GM21526 (cell line): ENCODE results near the gene TMCO4.

Experiments used
- ATAC-seq: cut with Tn5 transposase; IDR thresholded peaks from one replicate; pipeline ENCODE4 v1.9.1; 2021; ENCODE audit warnings: moderate library complexity; ENCODE audit not compliant: unreplicated experiment, low FRiP score

Gene TMCO4

DNA sequence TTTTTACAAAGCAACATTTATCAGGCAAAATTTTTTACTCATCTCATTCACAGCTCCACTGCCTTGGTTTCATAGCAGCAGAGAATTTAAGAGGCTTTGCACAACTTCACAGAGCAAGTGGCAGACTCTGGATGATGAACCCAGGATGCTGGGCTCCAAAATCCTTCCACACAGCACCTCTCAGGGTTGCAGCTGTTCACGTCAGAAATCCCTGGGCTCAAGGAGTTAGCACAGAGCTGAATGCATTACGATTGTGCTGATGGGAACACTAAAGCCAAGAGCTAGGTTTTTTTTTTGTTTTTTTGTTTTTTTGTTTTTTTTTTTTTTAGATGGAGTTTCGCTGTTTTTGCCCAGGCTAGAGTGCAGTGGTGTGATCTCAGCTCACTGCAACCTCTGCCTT lies 137.4 kb downstream of the TMCO4 start:
- no peak for ATAC-seq

DNA sequence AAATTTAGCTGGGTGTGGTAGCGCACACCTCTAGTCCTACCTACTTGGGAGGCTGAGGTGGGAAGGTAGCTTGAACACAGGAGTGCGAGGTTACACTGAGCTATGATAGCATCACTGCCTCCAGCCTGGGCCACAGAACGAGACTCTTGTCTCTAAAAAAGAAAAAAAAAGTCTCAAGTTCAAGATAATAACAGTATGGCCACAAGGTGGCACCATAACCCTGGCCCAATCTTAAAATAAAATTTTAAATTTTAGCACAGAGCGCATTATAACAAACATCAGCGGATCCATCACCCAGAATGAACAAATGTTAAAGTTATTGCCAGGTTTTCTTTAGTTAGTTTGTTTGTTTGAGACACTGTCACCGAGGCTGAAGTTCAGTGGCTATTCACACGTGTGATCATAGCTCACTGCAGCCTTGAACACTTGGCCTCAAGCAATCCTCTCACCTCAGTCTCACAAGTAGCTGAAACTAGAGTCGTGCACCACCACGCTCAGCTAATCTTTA lies 137.9 kb downstream of the TMCO4 start:
- no peak for ATAC-seq

DNA sequence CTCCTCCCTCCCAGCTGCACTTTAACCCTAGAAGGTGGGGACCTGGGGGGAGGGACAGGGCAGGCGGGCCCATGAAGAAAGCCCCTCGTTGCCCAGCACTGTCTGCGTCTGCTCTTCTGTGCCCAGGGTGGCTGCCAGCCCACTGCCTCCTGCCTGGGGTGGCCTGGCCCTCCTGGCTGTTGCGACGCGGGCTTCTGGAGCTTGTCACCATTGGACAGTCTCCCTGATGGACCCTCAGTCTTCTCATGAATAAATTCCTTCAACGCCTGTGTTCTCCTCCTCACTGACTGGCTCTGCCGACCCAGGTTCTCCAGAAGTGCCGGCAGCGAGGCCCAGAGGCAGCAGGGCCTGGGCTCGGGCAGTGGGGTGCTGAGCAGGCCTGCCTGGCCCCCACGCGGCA lies 141.5 kb downstream of the TMCO4 start:
- ATAC-seq: no peak

DNA sequence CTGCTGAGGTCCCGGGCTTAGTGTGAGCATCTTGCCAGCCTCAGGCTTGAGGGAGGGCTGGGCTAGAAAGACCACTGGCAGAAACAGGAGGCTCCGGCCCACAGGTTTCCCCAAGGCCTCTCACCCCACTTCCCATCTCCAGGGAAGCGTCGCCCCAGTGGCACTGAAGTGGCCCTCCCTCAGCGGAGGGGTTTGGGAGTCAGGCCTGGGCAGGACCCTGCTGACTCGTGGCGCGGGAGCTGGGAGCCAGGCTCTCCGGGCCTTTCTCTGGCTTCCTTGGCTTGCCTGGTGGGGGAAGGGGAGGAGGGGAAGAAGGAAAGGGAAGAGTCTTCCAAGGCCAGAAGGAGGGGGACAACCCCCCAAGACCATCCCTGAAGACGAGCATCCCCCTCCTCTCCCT lies 142.2 kb downstream of the TMCO4 start:
- no peak for ATAC-seq

DNA sequence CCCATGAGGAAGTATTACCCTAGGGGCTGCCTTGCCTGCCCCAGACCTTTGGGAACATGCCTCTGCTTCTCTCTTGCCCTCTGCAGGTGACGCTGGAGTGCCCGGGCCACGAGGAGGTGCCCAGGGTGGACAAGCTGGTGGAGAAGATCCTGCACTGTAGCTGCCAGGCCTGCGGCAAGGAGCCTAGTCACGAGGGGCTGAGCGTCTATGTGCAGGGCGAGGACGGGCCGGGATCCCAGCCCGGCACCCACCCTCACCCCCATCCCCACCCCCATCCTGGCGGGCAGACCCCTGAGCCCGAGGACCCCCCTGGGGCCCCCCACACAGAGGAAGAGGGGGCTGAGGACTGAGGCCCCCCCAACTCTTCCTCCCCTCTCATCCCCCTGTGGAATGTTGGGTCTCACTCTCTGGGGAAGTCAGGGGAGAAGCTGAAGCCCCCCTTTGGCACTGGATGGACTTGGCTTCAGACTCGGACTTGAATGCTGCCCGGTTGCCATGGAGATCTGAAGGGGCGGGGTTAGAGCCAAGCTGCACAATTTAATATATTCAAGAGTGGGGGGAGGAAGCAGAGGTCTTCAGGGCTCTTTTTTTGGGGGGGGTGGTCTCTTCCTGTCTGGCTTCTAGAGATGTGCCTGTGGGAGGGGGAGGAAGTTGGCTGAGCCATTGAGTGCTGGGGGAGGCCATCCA lies 142.8 kb downstream of the TMCO4 start:
- ATAC-seq: no peak

DNA sequence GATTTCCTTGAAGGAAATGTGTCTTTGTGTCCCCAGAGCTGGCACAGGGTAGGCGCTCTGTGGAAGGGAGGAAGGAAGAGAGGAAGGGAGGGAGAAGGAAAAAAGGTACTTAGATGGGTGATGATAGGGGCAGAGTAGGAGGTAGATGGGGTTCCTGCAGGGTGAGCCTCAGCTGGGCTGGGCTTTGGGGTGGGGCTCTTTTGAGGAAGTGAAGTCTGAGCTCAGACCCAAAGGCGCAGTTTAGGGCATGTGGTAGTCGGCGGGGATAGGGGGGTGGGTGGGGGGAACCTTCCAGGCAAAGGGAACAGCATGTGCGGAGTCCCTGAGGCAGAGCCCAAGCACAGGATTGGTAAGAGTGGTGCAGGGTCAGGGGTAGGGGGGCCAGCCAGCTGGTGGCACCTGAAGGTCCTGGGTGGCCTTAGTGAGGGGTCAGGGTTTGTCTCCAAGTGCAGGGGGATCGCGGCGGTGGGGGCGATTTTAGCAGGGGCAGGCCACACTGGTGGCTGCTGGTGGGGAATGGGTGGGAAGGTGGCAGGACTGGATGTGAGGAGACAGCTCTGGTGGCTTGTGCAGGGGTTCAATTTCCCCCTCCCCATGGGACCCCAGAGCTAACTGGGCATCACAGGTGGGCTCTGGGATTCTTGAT lies 143.5 kb downstream of the TMCO4 start:
- no peak for ATAC-seq

DNA sequence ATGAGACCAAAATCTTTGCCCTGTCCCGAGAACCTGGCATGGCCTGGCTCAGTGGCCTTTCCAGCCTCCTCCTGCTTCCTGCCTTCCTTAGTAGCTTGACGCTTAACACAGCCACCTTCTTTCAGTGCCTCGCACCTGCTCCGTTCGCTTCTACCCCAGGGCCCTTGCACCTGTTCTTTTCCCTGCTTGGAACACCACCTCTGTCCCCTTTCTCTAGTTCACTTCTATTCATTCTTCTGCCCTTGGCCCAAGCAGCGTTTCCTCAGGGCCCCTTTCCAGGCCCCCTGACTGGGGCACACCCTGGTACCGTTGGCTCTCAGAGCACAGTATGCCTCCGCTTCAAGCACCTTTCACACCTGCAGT lies 144.0 kb downstream of the TMCO4 start:
- no peak for ATAC-seq

DNA sequence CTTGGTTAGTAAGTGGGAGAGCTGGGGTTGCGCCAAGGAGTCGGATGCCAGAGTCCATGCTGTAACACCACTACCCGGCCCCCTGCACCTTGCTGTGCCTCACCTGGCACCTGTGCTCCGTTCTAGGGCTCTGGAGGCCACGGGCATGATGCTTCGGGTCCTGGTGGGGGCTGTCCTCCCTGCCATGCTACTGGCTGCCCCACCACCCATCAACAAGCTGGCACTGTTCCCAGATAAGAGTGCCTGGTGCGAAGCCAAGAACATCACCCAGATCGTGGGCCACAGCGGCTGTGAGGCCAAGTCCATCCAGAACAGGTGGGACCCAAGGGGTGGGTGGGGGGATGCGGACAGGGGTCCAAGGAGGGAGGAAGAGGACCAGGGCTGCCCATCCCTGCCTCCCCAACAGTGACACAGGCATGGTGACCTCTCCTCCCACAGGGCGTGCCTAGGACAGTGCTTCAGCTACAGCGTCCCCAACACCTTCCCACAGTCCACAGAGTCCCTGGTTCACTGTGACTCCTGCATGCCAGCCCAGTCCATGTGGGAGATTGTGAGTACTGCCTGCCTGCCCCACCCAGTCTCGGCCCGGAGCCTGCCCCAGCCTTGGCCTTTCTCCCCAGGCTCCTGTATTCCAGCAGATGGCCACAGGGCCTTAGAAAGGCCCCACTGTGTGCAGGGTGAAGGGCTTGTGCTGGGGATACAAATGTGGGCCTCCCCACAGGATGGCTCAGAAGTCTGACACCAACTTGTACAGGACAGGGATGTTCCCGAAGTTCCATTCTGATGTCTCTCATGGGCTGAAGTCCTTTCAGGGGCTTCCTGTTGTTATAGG lies 144.6 kb downstream of the TMCO4 start:
- ATAC-seq: no peak

DNA sequence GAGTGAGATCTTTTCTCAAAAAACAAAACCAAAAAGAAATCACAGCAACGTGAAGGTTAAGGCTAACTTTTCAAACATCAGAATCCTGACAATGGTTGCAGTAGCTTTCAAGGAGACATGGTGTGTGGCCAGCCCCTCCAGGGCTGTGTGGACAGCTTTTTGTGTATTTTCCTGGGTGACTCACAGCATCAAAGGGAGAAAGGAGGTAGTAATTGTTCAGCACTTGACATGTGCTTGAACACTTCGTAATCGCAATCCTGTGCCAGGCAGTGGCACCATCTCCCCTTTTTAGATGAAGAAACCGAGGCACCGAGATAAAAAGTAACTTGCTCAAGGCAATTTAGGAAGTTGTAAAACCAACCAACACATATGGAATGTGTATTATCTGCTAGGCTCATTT lies 145.3 kb downstream of the TMCO4 start:
- ATAC-seq: no peak

DNA sequence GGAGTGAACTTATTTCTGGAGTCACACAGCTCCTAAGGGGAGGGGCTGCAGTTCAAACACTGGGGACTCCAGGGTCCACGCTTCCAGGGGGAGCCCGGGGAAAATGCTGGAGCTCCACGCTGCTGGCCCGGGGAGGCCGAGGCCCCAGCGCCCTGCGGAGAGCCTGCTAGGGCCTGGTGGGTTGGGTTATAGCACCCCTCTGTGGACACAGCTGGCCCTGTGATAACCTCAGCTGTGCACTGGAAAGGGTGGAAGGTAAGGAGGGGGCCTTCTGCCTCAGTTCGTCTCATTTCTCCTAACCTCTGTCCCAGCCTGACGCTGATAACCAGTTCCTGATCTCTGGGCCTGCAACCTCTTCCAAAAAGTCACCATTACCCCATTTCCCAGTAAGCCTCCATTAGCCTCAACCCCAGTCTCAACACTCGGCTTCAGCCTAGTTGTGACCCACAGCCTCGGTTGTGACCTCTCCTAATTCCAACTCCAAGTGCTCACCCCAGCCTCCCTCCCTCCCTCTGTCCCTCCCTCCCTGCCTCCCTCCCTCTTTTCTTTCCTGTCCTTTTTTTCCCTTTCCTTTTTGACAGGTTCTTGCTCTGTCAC lies 148.5 kb downstream of the TMCO4 start:
- no peak for ATAC-seq

DNA sequence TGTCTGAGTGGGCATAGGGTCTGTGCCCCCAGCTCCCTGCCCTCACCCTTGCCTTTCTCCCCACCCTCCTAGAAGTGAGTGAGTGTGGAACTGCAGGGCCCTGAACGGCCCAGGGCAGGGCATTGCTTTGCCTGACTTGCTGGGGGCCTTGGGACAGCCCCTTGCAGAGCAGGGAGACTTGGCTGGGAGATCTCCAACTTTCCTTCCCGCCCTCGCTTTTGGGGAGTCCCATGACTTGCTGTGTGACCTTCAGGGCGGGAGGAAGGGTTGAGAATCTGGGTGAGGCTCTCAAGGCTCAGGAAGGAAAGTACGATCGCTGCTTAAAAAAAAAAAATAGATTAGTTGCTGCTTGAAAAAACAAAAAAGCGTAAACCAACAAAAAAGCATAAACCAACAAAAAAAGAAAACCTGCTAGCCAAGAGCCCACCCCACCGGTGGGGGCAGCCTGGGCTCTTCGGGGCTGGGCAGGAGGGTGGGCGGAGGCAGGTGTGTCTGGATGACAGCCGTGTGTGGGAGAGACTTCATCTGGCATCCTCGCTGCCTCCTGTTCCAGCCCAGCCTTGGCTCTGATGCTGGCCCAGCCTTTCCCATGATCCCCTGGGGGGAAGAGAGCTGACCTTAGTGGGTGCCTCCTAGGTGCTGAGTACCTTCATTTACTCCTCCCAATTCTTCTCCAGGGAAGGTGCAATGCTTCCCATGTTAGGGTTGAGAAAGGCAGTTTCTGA lies 149.1 kb downstream of the TMCO4 start:
- no peak for ATAC-seq

DNA sequence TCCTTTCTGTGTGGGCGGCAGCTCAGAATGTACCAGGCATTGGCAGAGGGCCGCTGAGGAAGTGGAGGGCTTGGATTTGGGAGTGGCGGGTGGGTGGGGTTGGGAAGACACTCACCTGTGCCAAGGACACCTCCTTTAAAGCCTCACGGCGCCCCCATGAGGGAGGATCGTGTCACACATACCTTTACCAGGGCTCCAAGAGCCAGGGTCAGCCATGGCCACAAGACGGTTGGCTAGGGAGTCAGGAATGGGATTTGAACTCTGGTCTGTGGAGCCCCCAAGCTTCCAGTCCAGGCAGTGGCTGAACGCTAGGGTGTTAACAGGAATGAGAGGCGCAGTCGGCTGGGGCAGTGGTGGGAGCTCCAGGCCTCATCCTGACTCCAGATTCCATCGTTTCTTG lies 151.0 kb downstream of the TMCO4 start:
- ATAC-seq: no peak

DNA sequence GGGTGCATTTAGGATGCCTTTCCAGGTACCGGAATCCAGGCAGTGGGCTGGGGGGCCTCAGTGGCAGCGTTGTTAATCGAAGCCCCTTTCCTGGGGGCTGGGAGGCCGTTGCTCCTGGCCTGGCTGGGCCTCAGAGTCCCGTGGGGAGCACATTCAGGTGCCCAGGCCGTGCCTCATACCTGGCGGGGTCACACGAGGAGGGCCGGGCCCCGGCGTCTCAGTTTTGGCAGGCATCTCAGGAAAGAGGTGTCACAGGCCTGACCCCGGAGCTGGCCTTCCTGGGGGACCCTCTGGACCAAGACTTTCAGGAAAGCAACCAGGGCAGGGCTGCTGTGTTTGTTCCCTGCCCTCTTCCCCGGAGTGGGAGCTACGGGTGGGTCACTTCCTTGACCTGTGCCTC lies 151.5 kb downstream of the TMCO4 start:
- ATAC-seq: no peak

DNA sequence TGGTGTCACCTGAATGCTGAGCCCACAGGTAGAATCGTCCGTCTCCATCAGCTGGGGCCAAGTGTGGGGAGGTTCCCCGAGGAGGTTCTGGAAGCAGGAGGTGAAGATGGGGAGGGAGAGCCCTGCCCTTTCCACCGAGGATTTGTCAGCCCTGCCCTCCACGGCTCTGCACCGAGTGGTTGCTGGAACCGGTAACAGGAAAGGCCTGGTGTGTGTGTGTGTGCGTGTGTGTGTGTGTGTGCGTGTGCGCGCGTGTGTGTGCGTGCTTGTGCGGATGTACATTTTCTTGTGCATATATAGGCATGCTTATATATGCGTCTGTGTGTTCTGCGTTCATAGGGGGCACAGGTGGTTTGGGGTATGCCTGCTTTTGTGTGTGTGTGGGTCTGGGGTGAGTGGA lies 152.1 kb downstream of the TMCO4 start:
- no peak for ATAC-seq

DNA sequence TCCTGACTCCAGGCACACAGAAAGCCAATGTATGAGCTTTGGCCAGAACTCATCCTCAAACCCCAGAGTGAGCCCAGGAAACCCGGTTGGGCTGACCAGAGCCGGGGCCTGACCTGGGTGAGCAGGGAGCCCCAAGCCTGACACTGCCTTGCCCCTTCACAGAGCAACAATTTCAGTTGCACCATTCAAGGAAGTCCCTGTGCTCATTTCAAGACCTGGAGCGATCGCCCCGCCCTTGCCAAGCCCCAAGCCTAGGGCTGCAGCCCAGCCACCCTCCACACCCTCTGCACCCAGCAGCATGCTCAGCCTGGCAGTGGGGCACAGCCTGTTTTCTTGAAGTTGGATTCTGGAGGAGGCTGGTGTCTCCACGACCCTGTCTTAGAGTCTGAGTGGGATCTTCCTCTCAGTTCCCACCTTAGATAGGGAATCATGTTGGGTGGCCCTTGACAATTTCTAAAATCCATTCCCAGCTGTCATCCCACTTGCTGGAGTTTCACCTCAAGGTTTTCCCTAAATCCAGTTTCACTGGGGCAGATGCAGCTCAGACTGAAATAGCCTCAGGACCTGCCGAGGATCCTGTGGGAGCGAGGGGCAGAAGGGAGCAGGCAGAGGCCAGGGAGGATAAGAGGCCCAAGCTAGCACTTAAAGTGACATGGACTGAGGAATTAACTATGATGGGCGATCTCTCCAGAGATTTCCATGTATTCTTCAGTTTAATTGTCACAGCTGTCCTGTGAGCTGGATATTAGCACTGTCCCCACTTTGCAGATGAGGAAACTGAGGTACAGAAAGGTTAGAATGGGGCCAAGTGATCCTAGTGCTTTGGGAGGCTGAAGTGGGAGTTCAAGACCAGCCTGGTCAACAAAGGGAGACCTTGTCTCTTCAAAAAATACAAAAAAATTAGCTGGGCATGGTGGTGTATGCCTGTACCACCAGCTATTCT lies 153.1 kb downstream of the TMCO4 start:
- no peak for ATAC-seq

DNA sequence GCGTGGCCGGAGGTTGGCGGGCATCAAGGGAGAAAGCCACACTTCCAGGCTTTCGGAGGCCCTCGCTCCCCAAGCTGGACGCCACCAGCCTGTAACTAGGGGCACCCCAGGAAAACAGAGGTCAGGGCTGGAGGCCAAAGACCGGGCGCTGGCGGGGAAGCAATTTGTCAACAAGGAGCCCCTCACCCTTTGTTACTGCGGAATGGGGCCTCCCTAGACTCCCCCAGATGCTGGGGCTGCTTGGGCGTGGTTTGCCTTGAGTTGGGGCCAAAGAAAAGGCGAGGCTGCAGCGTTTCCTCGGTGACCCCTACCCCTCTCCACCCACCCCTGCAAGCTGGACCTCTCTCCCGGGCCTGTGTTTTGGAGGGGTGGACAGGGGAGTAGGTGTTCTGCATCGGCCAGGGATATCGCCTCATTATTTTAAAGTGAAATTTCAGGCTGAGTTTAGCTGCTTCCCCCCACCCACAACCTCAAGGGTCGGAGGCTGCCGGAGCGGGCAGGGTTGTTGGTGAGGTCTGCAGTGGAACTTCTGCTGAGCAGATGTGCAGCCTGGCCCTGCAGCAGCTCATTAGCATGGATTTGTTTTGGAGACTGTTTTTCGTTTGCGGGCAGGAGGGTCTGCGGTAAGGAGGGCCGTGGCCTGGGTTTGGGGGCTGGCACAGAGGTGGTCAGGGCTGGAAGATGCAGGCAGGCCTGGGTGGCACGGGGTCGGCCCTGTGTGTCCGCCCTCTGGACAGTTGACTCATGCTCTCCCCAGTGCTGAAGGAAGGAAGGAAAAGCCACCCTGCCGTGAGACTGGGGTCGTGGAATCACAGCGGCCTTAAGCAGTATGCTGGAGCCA lies 154.1 kb downstream of the TMCO4 start:
- no peak for ATAC-seq

DNA sequence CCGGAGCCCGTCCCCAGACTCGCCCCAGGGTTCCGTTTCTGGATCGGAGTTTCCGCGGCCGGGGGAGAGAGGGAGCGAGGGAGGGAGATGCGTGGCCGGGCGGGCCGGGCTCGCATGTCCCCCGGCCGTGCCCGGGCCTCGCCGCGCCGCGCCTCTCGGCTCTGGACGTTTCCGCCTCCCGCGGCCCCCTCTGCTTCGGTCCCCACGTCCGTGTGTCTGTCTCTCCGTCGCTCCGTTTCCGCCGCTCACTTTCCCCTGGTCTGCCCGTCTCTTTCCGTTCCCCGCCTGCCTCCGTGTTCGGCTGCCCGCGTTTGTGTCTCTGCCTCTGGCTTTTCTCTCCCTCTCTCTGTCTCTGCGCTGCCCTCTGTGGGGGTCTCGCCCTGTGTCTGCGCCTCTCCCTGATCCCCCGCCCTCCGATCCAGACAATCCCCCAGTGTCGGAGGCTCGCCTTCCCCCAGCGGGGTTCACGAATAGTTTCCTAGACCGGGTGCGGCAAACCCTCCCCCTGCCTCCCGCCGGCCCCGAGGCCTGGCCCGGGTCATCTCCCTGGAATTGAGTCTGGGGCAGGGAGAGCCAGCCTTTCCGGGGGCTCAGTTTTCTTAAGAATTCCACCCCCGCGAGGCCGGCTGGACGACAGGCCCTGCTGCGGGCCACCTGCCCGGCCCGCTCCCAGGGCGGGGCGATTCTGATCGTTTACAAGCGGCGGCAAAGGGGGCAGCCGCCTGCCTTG lies 154.9 kb downstream of the TMCO4 start:
- no peak for ATAC-seq

DNA sequence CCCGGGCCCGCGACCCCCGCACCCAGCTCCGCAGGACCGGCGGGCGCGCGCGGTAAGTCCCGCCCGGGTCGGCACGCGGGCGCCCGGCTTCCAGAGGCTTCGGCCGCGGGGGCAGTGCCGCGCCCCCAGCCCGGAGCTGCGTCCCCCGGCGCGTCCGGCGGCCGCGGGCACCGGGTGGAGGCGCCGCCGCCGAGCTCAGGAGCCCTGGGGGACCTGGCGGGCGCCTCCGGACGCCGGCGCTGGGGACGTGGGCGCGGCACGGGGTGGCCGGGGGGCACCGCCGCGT lies 155.4 kb downstream of the TMCO4 start:
- ATAC-seq: no peak
